Tibial artery (tissue), 4 donors: ENCODE measurements around the gene SUCLG1.

Source experiments
- DNase-seq, 2 donors: peaks; one replicate each; pipeline ENCODE4 v3.0.0-alpha.2; 2019
- H3K27ac ChIP-seq, 2 donors: fragments of 200-600 bp; sonication (generic) in 1 of 2; 1 replicate in 1 of 2; 2 replicates in 1 of 2; pipeline ENCODE4 v1.5.1; 2018 to 2019; ENCODE audit warnings: mild to moderate bottlenecking in 1 of 2
- H3K27me3 ChIP-seq, 2 donors: fragments of 200-600 bp; sonication (generic) in 1 of 2; one replicate each; pipeline versions ENCODE4 v1.5.1 to v1.6.0; 2016 to 2019
- H3K36me3 ChIP-seq, 3 donors: fragments of 200-600 bp; sonication (generic) in 2 of 3; one replicate each; pipeline ENCODE4 v1.5.1; 2016 to 2019; ENCODE audit warnings: mild to moderate bottlenecking in 2 of 3
- H3K4me1 ChIP-seq, 4 donors: fragments of 200-600 bp; sonication (generic) in 2 of 4; 1 replicate in 3 of 4; 2 replicates in 1 of 4; pipeline ENCODE4 v1.5.1; 2016 to 2019
- H3K4me3 ChIP-seq, 2 donors: fragments of 200-600 bp; sonication (generic) in 1 of 2; 1 replicate in 1 of 2; 2 replicates in 1 of 2; pipeline ENCODE4 v1.5.1; 2018 to 2019; ENCODE audit warnings: mild to moderate bottlenecking in 2 of 2
- H3K9me3 ChIP-seq, 3 donors: fragments of 200-600 bp; sonication (generic) in 1 of 3; one replicate each; pipeline ENCODE4 v1.5.1; 2016 to 2019
- intact Hi-C: fragments of 100-400 bp; cut with DNase I; formaldehyde crosslinking; loops from one replicate; pipeline ENCODE4 v1.15.0; 2023; ENCODE audit warnings: low total_unique reads
- TF ChIP-seq, protein P1 (sequence below), 2 experiments: fragments of 200-600 bp in 1 of 2; fragments of 450-650 bp in 1 of 2; IDR thresholded peaks; one replicate each; pipeline ENCODE4 v1.5.1; 2017 to 2019; ENCODE audit warnings: antibody characterized with exemption in 2 of 2, mild to moderate bottlenecking in 1 of 2, moderate library complexity in 1 of 2

The SUCLG1 gene

GRCh38 chr2:84486441-84487115 lies 27.5 kb upstream of the SUCLG1 start:
- Histone ChIP-seq H3K4me1 (no peaks in the 10 kb centered on the region), H3K9me3 (no peaks in the 10 kb centered on the region), H3K27me3 (no peaks in the 10 kb centered on the region), H3K4me3 (no peak overlapping the region), H3K36me3 (no peaks in the 10 kb centered on the region), H3K27ac (no peak overlapping the region)
- TF ChIP-seq, protein P1, sequence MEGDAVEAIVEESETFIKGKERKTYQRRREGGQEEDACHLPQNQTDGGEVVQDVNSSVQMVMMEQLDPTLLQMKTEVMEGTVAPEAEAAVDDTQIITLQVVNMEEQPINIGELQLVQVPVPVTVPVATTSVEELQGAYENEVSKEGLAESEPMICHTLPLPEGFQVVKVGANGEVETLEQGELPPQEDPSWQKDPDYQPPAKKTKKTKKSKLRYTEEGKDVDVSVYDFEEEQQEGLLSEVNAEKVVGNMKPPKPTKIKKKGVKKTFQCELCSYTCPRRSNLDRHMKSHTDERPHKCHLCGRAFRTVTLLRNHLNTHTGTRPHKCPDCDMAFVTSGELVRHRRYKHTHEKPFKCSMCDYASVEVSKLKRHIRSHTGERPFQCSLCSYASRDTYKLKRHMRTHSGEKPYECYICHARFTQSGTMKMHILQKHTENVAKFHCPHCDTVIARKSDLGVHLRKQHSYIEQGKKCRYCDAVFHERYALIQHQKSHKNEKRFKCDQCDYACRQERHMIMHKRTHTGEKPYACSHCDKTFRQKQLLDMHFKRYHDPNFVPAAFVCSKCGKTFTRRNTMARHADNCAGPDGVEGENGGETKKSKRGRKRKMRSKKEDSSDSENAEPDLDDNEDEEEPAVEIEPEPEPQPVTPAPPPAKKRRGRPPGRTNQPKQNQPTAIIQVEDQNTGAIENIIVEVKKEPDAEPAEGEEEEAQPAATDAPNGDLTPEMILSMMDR (IDR thresholded peaks at IDR 0.05), result no peak
- no peak for DNase-seq
- intact Hi-C loops, result no loop called here

DNA sequence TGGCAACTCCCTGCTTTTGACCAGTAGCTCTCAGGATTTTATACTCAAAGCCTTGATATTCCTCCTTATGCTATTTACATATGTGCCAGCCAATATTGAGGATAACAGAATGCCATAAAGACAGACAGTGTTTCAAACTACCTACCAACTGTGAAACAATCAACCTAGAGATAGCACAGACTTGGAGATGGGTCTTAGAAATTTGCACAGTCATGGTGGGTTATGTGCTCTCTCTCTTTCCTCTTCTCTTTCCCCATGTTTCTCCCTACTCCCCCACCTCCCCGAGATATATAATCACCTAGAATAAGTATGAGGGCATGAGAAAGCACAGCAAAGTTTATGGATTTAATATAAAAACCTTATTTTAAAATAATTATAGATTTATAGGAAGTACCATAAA lies 24.2 kb upstream of the SUCLG1 start:
- Histone ChIP-seq H3K9me3 (no peaks in the 10 kb centered on the region), H3K4me1 (no peaks in the 10 kb centered on the region), H3K4me3 (no peak overlapping the region), H3K27me3 (no peaks in the 10 kb centered on the region), H3K27ac (no peak overlapping the region), H3K36me3 (no peaks in the 10 kb centered on the region)
- DNase-seq, result no peak
- TF ChIP-seq, protein P1 (IDR thresholded peaks at IDR 0.05), result no peak
- intact Hi-C loops, result no loop called here

GRCh38 chr2:84482603-84483002 lies 23.5 kb upstream of the SUCLG1 start:
- no peak overlapping the region for H3K27ac ChIP-seq

DNA sequence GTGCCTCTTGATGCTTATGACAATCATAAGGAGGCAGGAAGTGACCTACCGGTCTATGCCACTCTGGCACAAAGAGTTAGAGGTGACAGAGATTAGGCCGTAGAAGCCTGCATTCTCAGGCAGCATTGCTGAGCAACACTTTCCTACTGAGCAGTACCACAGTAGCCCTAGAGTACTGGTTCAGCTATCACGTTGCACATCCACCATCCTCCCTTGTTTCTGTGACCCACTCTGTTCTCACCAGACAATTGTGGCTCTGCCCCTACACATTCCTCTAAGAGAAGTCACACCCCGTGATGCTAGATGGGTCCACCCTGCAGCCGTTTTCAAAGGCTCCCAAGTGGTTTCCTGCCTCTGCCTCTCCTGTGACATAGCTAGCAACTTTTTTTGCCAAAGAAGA lies 22.6 kb upstream of the SUCLG1 start:
- Histone ChIP-seq H3K9me3 (peaks cover 0 to 8% (median 0%) of the 10 kb centered on the region in 3 donors), H3K27ac (no peak overlapping the region), H3K36me3 (no peaks in the 10 kb centered on the region), H3K4me3 (no peak overlapping the region), H3K4me1 (no peaks in the 10 kb centered on the region), H3K27me3 (no peaks in the 10 kb centered on the region)
- intact Hi-C loops, result no loop called here
- TF ChIP-seq, protein P1 (IDR thresholded peaks at IDR 0.05), result no peak
- DNase-seq, result no peak

More at GRCh38 chr2:84482603-84483002, 23.5 kb upstream of the SUCLG1 start:
- intact Hi-C loops, result no loop called here
- no peak for DNase-seq
- no peaks in the 10 kb centered on the region for H3K4me1 ChIP-seq
- H3K4me3 ChIP-seq, result no peak overlapping the region
- no peaks in the 10 kb centered on the region for H3K9me3 ChIP-seq
- no peaks in the 10 kb centered on the region for H3K27me3 ChIP-seq
- H3K36me3 ChIP-seq, result no peaks in the 10 kb centered on the region
- TF ChIP-seq, protein P1 (IDR thresholded peaks at IDR 0.05), result no peak

DNA sequence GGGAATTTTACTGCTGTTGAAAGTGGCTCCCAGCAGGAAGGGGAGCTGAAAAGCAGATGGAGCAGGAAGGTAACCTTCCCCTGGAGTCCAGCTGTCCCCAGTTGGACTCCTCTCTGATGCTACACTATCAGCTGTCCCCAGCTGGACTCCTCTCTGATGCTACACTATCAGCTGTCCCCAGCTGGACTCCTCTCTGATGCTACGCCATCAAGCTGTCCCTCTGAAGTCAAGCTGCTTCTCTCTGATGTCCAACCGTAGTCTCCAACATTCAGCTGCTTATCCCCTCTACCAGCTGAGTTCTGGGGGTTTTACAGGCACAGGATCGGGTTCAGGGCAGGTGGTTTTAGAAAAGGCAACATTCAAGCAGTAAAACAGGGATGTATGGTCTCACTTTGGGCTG lies 19.8 kb upstream of the SUCLG1 start:
- H3K36me3 ChIP-seq, result no peaks in the 10 kb centered on the region
- TF ChIP-seq, protein P1 (IDR thresholded peaks at IDR 0.05), result no peak
- H3K27me3 ChIP-seq, result no peaks in the 10 kb centered on the region
- peaks cover 0 to 8% (median 0%) of the 10 kb centered on the region in 3 donors for H3K9me3 ChIP-seq
- no peak overlapping the region for H3K27ac ChIP-seq
- intact Hi-C loops, result no loop called here
- no peak overlapping the region for H3K4me3 ChIP-seq
- DNase-seq, result no peak
- no peaks in the 10 kb centered on the region for H3K4me1 ChIP-seq
